Glomerular visceral epithelial cell (primary cell): Measurements from ENCODE around the gene PSMA3.

Experiments
- DNase-seq: peaks from one replicate; pipeline ENCODE4 v3.0.0-alpha.2; 2016; ENCODE audit errors: extremely low spot score

The PSMA3 gene

DNA sequence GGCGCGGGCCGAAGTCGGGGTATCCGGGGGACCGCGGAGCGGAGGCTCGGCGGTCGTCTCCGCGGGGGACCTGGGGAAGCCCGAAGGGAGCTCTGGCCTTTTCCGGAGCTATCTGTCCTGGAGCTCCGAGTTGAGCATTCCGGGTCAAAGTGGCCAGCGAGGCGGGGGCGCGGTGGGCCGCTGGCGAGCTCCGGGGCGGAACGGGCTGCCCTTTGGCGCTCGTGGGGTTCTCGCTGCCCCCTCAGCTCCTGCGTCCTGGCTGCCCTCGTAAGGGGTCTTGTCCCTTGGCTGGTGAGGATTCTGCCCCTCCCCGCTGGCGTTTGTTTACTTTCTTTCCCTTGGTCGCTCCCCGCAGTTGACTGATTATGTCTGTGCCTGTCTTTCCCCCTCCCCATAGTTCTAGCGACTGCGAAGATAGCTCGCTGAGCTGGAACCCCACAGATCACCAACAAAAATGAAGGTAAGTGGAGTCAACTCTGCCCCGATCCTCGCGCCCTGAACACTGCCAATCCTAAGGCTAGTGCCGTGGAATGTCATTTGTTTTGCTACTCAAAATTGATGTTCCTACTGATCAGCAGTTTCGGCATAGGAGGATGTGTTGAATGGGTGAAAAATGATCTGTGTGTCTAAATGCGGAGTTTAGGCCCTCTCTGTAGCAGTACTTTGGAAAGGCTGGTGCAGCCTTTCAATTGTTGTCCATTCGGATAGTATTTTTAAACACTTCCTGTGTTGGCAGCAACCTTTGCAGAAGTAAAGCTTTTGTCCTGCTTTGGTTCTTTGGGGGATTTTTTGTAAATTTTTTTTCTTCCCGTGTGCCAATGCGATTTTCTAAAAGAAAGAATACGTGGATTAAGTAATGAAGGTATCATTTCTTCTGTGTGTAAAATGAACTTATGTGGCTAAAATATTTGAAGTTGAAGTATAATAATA lies 55.0 kb downstream of the PSMA3 start:
- peak; percentile 5 for DNase-seq

DNA sequence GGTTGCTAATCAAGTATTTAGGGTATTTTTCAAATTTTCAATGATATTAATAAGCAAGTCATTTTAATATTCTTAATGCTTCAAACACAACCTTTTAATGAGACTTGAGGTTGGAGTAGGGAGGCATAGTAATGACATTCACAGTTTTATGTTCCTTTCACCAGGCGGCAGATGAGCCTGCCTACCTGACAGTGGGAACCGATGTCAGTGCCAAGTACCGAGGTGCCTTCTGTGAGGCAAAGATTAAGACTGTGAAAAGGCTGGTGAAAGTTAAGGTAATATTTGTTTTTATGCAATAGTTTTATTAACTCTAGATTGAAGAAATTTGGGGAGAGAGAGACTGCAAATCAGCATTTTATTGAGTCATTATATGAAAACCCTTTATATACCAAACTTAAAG lies 56.8 kb downstream of the PSMA3 start:
- DNase-seq, result no peak

DNA sequence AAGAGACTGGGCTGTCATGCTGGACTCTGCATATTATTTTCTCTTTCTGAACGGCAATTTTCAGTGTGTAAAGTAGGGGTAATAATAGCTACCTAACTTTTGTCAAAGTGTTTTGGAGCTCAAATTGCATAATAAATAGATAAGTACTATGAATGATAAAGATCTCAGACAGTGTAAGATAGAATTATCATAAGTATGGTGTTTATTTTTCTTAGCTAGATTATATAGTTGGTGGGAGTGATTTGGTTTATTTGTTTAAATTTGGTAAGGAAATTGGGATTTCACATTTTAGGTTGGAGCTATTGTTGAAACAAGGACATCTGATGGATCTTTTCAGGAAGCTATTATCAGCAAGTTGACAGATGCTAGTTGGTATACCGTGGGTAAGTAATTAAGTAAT lies 61.1 kb downstream of the PSMA3 start:
- DNase-seq, result no peak

DNA sequence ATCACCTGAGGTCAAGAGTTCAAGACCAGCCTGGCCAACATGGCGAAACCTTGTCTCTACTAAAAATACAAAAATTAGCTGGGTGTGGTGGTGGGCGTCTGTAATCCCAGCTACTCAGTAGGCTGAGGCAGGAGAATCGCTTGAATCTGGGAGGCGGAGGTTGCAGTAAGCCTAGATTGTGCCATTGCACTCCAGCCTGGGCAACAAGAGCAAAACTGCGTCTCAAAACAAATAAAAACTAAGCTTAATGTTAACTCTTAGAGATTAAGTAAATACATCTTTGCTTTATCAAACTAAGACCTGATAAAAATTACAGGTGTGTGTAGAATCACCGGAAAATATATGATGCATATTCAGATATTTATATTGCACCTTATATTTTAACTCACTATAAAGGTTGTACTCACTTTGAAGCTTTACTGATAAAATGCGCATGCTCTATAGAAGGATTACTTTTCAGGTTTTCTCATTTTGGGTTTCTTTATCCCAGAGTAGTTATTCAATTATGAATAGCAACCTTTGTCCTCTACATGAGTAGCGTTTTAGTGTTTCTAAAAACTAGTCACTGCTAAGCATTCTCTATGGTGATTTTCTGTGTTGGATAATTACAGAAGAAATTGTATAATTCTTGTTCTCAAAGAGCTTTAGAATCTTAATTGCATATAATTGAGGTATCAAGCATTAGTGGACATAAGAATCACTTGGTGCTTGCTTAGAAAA lies 63.1 kb downstream of the PSMA3 start:
- DNase-seq, result no peak

DNA sequence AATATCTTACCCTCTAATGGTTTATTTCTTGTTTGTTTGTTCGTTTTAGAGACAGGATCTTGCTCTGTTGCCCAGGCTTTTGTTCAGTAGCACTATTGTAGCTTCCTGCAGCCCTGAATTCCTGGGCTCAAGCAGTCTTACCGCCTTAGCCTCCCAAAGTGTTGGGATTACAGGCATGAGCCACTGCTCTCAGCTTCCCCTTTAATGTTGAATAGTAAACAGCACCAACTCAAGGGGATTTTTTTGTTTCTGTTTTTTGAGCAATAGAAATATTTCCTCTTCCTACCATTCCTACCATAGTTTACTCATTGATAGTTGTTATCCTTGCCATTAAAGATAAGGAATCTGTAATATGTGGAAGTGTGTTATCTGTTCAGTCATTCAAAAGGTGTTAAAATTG lies 64.4 kb downstream of the PSMA3 start:
- no peak for DNase-seq

DNA sequence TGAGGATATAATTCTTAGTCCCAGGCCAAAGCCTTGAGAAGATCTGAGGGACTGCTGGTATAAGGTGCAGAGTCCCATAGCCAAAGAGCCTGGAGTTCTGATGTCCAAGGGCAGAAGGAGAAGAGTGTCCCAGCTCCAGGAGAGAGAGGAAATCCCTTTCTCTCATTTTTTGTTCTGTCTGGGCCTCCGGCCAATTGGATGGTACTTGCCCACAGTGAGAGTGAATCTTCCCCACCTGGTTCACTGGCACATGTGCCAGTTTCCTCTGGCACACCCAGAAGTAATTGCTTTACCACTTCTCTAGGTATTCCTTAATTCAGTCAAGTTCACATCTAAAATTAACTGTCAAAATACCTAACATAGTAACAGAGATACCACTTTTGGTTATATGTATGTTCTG lies 69.1 kb downstream of the PSMA3 start:
- no peak for DNase-seq

DNA sequence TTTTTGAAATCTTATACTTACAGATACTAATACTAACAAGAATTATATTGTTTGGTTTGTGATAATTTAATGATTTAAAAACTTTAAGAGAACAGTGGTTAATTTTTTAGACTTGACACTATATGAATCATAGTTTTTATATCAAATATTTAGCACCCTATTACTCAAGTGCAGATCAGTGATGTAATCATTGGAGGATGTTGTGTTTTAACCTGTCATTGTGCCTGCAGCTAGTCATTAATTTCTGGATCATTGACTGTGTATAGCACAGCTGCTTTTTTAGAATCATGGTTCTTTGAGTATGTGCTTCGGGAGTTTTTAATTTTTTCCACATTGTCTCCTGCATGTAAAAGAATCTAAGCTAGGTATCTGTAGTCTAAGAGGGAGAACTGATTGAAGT lies 71.0 kb downstream of the PSMA3 start:
- peak; percentile 6 for DNase-seq
